GM12878 (cell line): ENCODE results near the gene ACYP1. TPM values are rescaled to one million over a fixed set of nuclear protein-coding genes. Genes with fewer than 3 reads are reported as not detected.

Experiments used
- ATAC-seq: fragments of 200-7000 bp; cut with Tn5 transposase; 3 replicates; pipeline ENCODE4 v1.9.1; 2020; ENCODE audit warnings: mild to moderate bottlenecking, moderate library complexity
- BruUV-seq: library from RNA; stranded (reverse); fragments of 400-500 nt; replicated peaks from 2 replicates; lab custom pipeline; 2021; lab: Mats Ljungman, UMichigan
- CTCF ChIA-PET: fragments of 300-600 bp; sonication (Branson Sonifier 250); formaldehyde crosslinking; extraction: SDS; loops from one replicate; lab custom pipeline; 2021; ENCODE audit warnings: inconsistent platforms; lab: Yijun Ruan, JAX
- POLR2A ChIA-PET: fragments of 350-600 bp; formaldehyde crosslinking; extraction: SDS; loops from one replicate; lab custom pipeline; 2021; ENCODE audit warnings: inconsistent platforms; lab: Charles Lee
- RAD21 ChIA-PET: fragments of 300-600 bp; sonication (Branson Sonifier 250); formaldehyde crosslinking; loops from one replicate; lab custom pipeline; 2023; ENCODE audit warnings: antibody characterized with exemption; ENCODE audit not compliant: unreplicated experiment; lab: Charles Lee
- SMC1A ChIA-PET: fragments of 300-600 bp; sonication (Branson Sonifier 250); formaldehyde crosslinking; loops from one replicate; lab custom pipeline; 2023; ENCODE audit not compliant: unreplicated experiment, uncharacterized antibody; lab: Charles Lee
- DNase-seq: peaks from one replicate; pipeline ENCODE4 v3.0.0-alpha.2; 2011; ENCODE audit warnings: low read depth, low spot score
- FAIRE-seq: peaks from 3 replicates; lab custom pipeline; 2011; peaks lifted over from hg19 to GRCh38; lab: Jason Lieb, UNC
- H2AFZ ChIP-seq: 2 replicates; pipeline ENCODE4 v1.6.0; 2011; ENCODE audit warnings: low read depth, low read length, control low read depth; ENCODE audit not compliant: control insufficient read depth
- H3K27ac ChIP-seq: 2 replicates; pipeline ENCODE4 v1.5.1; 2011; ENCODE audit warnings: control low read depth; ENCODE audit not compliant: control insufficient read depth, insufficient read depth
- H3K27me3 ChIP-seq, 2 experiments: replicated peaks in 1 of 2; 2 replicates each; pipeline versions ENCODE4 v1.6.0 to v1.6.1; 2011; ENCODE audit warnings: low read length in 1 of 2; ENCODE audit not compliant: control insufficient read depth in 2 of 2, insufficient read depth in 2 of 2
- H3K36me3 ChIP-seq, 2 experiments: 2 replicates each; pipeline ENCODE4 v1.5.1; 2011; ENCODE audit warnings: low read length in 1 of 2; ENCODE audit not compliant: control insufficient read depth in 2 of 2, insufficient read depth in 2 of 2
- H3K4me1 ChIP-seq: 2 replicates; pipeline ENCODE4 v1.6.1; 2011; ENCODE audit warnings: mild to moderate bottlenecking, low read length, moderate library complexity, mixed read lengths; ENCODE audit not compliant: control insufficient read depth, insufficient read depth
- H3K4me2 ChIP-seq: 2 replicates; pipeline ENCODE4 v1.6.0; 2011; ENCODE audit warnings: control low read depth; ENCODE audit not compliant: control insufficient read depth, insufficient read depth
- H3K4me3 ChIP-seq: fragments of 200-600 bp; sonication (generic); 2 replicates; pipeline ENCODE4 v1.5.1; 2016
- H3K79me2 ChIP-seq: 2 replicates; pipeline ENCODE4 v1.6.0; 2011; ENCODE audit warnings: low read length; ENCODE audit not compliant: control insufficient read depth, insufficient read depth
- H3K9ac ChIP-seq: 2 replicates; pipeline ENCODE4 v1.8.0; 2011; ENCODE audit warnings: low read length, control low read depth, mixed read lengths; ENCODE audit not compliant: control insufficient read depth, insufficient read depth
- H3K9me3 ChIP-seq: replicated peaks from 3 replicates; pipeline ENCODE4 v1.5.1; 2011; ENCODE audit warnings: mild to moderate bottlenecking, low read length; ENCODE audit not compliant: control insufficient read depth, insufficient read depth
- H4K20me1 ChIP-seq: 2 replicates; pipeline ENCODE4 v1.6.0; 2011; ENCODE audit not compliant: control insufficient read depth, insufficient read depth
- BCL11A ChIP-seq: IDR thresholded peaks from 2 replicates; pipeline ENCODE4 v1.6.1; 2011; ENCODE audit warnings: low read depth, low read length
- BMI1 ChIP-seq: fragments of 450-650 bp; IDR thresholded peaks from 2 replicates; pipeline ENCODE4 v1.6.1; 2016; ENCODE audit warnings: mild to moderate bottlenecking, moderate library complexity, borderline replicate concordance
- MEF2B ChIP-seq: fragments of 450-650 bp; IDR thresholded peaks from 2 replicates; pipeline ENCODE4 v1.6.1; 2018; ENCODE audit warnings: mild to moderate bottlenecking, moderate library complexity; ENCODE audit not compliant: partially characterized antibody, poor library complexity, severe bottlenecking
- MYC ChIP-seq: IDR thresholded peaks from 2 replicates; pipeline ENCODE4 v1.6.1; 2011; ENCODE audit warnings: mild to moderate bottlenecking, low read length, moderate library complexity, inconsistent platforms; ENCODE audit not compliant: insufficient read depth, insufficient replicate concordance, insufficient read length, severe bottlenecking
- NFYB ChIP-seq: IDR thresholded peaks from 2 replicates; pipeline ENCODE4 v1.6.1; 2011; ENCODE audit warnings: low read depth, mild to moderate bottlenecking, low read length, improper control_type of control experiment, moderate library complexity; ENCODE audit not compliant: insufficient read depth
- PRDM15 ChIP-seq: fragments of 450-650 bp; formaldehyde crosslinking; IDR thresholded peaks from 2 replicates; pipeline ENCODE4 v1.4.0; 2020; ENCODE audit warnings: mild to moderate bottlenecking, moderate library complexity
- RAD21 ChIP-seq: IDR thresholded peaks from 2 replicates; pipeline ENCODE4 v1.6.1; 2011; ENCODE audit warnings: mild to moderate bottlenecking, low read depth, low read length, moderate library complexity; ENCODE audit not compliant: insufficient read depth
- RELA ChIP-seq: fragments of 450-650 bp; IDR thresholded peaks from 2 replicates; pipeline ENCODE4 v1.8.0; 2014; ENCODE audit warnings: borderline replicate concordance; ENCODE audit not compliant: partially characterized antibody
- SRF ChIP-seq, 2 experiments: IDR thresholded peaks; 2 replicates each; pipeline ENCODE4 v1.6.1; 2011; ENCODE audit warnings: low read depth in 2 of 2, low read length in 2 of 2, mild to moderate bottlenecking in 1 of 2, moderate library complexity in 1 of 2
- TBL1XR1 ChIP-seq: IDR thresholded peaks from 2 replicates; pipeline ENCODE4 v1.6.1; 2012; ENCODE audit warnings: low read depth, low read length, improper control_type of control experiment
- WGBS: methylation state at CpG from one replicate; pipeline ENCODE4 v1.1.6; 2016; ENCODE audit warnings: low lambda C conversion rate; ENCODE audit not compliant: insufficient replicate concordance, insufficient coverage; ENCODE audit errors: missing lambda C conversion rate; 5-methylcytosine and 5-hydroxymethylcytosine counted together
- in situ Hi-C: fragments of 300-500 bp; cut with MboI; formaldehyde crosslinking; loops from 9 replicates; pipeline ENCODE4 v1.14.3; 2018; ENCODE audit warnings: mixed read lengths
- intact Hi-C: fragments of 100-400 bp; cut with micrococcal nuclease; formaldehyde crosslinking; loops from one replicate; pipeline ENCODE4 v1.14.2; 2022; ENCODE audit not compliant: unreplicated experiment
- polyA plus RNA-seq, 11 experiments: library from polyadenylated mRNA; depleted of rRNA in 4 of 11; unstranded in 6 of 11; stranded (reverse) in 5 of 11; fragments of >200 nt; fragmentation: Nextera tagmentation in 4 of 11; fragmentation: Illumina TruSeq in 1 of 11; extraction: Ambion mirVana in 4 of 11; extraction: Trizol in 1 of 11; gene quantifications; 1 replicate in 1 of 11; 2 replicates in 10 of 11; pipeline versions ENCODE4 v1.2.1 to v1.2.3, GENCODE V29; 2011 to 2016; ENCODE audit warnings: inconsistent platforms in 2 of 11, missing spikeins in 2 of 11, low read depth in 1 of 11
- total RNA-seq, 4 experiments: library from RNA; depleted of rRNA in 3 of 4; stranded (reverse); fragments of >200 nt in 3 of 4; fragmentation: Illumina TruSeq in 1 of 4; extraction: Trizol in 1 of 4; gene quantifications; 2 replicates each; pipeline versions ENCODE4 v1.2.1 to v1.2.3, GENCODE V29; 2013 to 2021

Gene ACYP1
- total and polyA plus RNA-seq, 10 of the 15 experiments (the other 5 are each of a cell fraction or from before 2014, with no cell fraction given): 18.2 to 52.6 (median 43.5) TPM

- TF ChIP-seq PRDM15 (CRISPR knock-in tag) (no peak), BMI1 (no peak), NFYB (no peak), MYC (no peak), RAD21 (no peak), MEF2B (no peak)
Observed at GRCh38 chr14:75044752-75045151, 19.1 kb downstream of the ACYP1 start (continued).

- WGBS: 26% methylated on average over 2 of the region's 2 CpGs
- ATAC-seq (no peak), FAIRE-seq (no peak), DNase-seq (no peak)
- ChIA-PET POLR2A (interaction anchor here (1.7 kb wide), 1 partner anchor 18 kb away, joined by 11 read pairs; no protein-coding TSS in a partner anchor), CTCF (interaction anchor here (1.1 to 1.5 kb wide), 3 partner anchors 10 to 139 kb away, joined by 3 to 4 read pairs (median 3); no protein-coding TSS in a partner anchor), SMC1A (interaction anchor here (1.0 to 1.9 kb wide), 3 partner anchors 17 to 109 kb away, joined by 3 to 7 read pairs (median 4); no protein-coding TSS in a partner anchor), RAD21 (interaction anchor here (0.9 to 1.7 kb wide), 3 partner anchors 44 to 82 kb away, joined by 3 read pairs; no protein-coding TSS in a partner anchor)
- Histone ChIP-seq H3K4me3 (no peak overlapping the region), H3K36me3 (peaks cover 0 to under 1% of the 10 kb centered on the region in 2 experiments; a peak in 1 of 4 replicates), H4K20me1 (no peaks in the 10 kb centered on the region), H3K9ac (no peak overlapping the region), H3K27me3 (no peaks in the 10 kb centered on the region), H3K79me2 (peaks cover 5% of the 10 kb centered on the region), H3K4me1 (no peaks in the 10 kb centered on the region), H3K4me2 (no peak overlapping the region), H3K27ac (no peak overlapping the region), H3K9me3 (no peaks in the 10 kb centered on the region), H2AFZ (no peak overlapping the region)
- TF ChIP-seq BCL11A (no peak), RELA (no peak), SRF (IDR thresholded peaks at IDR 0.05; ENCODE audit: low read depth in 2 of 2, low read length in 2 of 2) (no peak), TBL1XR1 (no peak)
- in situ Hi-C loops (no loop called here), intact Hi-C loops (no loop called here)
- BruUV-seq: no TSS peak
Observed at GRCh38 chr14:75044322-75044721, 19.5 kb downstream of the ACYP1 start.
